Astrocyte of the cerebellum (primary cell): ENCODE data around the gene KRT7.
"Not testable (repeated sequence)": the region's sequence is repeated elsewhere in the genome, so short reads cannot be mapped to it uniquely, and the experiment has no call there.

Experiments
- DNase-seq: peaks from one replicate; pipeline ENCODE4 v3.0.0-alpha.2; 2011; ENCODE audit warnings: low read depth
- H3K4me3 ChIP-seq: 2 replicates; pipeline ENCODE4 v1.5.1; 2011; ENCODE audit warnings: mild to moderate bottlenecking, low read depth, low read length, moderate library complexity
- in situ Hi-C: cut with HindIII; loops from 2 replicates; pipeline ENCODE4 v1.10.0; 2017; ENCODE audit warnings: low sequenced_read_pairs
- TF ChIP-seq, protein P1 (sequence below): IDR thresholded peaks from 2 replicates; pipeline ENCODE4 v1.5.1; 2012; ENCODE audit warnings: low read length, low read depth, moderate library complexity, mild to moderate bottlenecking; ENCODE audit errors: missing control alignments

Gene KRT7

GRCh38 chr12:52248541-52249461 is 15.8 kb downstream of the KRT7 start:
- H3K4me3 ChIP-seq, result no peak overlapping the region
- TF ChIP-seq, protein P1, sequence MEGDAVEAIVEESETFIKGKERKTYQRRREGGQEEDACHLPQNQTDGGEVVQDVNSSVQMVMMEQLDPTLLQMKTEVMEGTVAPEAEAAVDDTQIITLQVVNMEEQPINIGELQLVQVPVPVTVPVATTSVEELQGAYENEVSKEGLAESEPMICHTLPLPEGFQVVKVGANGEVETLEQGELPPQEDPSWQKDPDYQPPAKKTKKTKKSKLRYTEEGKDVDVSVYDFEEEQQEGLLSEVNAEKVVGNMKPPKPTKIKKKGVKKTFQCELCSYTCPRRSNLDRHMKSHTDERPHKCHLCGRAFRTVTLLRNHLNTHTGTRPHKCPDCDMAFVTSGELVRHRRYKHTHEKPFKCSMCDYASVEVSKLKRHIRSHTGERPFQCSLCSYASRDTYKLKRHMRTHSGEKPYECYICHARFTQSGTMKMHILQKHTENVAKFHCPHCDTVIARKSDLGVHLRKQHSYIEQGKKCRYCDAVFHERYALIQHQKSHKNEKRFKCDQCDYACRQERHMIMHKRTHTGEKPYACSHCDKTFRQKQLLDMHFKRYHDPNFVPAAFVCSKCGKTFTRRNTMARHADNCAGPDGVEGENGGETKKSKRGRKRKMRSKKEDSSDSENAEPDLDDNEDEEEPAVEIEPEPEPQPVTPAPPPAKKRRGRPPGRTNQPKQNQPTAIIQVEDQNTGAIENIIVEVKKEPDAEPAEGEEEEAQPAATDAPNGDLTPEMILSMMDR, result no peak
- DNase-seq, result no peak
- in situ Hi-C loops, result no loop called here

GRCh38 chr12:52249511-52250047 is 16.5 kb downstream of the KRT7 start:
- in situ Hi-C loops, result no loop called here
- DNase-seq, result no peak
- TF ChIP-seq, protein P1, result no peak
- no peak overlapping the region for H3K4me3 ChIP-seq

GRCh38 chr12:52250048-52250990 is 17.3 kb downstream of the KRT7 start:
- DNase-seq, result no peak
- no peak overlapping the region for H3K4me3 ChIP-seq
- in situ Hi-C loops, result no loop called here
- TF ChIP-seq, protein P1, result no peak

DNA sequence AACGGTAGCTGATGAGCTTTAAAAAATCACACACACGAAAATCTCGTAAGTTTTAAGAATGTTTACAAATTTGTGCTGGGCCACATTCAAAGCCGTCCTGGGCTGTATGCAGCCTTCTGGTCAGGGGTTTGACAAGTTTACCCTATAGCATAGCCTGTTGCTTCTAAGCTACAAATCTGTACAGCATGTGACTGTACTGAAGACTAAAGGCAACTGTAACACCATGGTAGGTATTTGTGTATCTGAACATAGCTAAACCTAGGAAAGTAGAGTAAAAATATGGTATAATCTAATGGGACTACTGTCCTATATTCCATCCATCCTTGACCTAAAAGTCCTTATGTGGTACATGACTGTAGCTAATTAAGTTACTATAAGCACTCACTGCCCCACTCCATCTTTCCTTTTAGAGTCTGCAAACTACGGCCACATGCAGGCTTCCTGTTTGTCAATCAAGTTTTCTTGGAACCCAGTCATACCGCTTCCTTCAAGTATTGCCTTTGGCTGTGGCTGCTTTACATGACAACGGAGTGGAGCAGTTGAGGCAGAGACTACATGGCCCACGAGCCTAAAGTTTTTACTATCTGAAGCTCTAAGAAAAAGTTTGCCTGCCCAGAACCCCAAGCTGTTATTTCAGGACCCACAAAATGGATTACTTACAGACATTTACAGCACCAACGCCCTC is 18.5 kb downstream of the KRT7 start:
- H3K4me3 ChIP-seq, result no peak overlapping the region
- TF ChIP-seq, protein P1, result no peak
- no peak for DNase-seq
- in situ Hi-C loops, result no loop called here

GRCh38 chr12:52252175-52252615 is 19.2 kb downstream of the KRT7 start:
- DNase-seq, H3K4me3 ChIP-seq, in situ Hi-C loops: not testable (repeated sequence)

- no peak overlapping the region for H3K4me3 ChIP-seq
- TF ChIP-seq, protein P1, result no peak
- no peak for DNase-seq
- in situ Hi-C loops, result no loop called here
Observed at GRCh38 chr12:52252728-52253343, 19.8 kb downstream of the KRT7 start.
